Lung (tissue), 12 donors: ENCODE results near the gene PRMT7. TPM values are rescaled to one million over a fixed set of nuclear protein-coding genes. Genes with fewer than 3 reads are reported as not detected.
A peak's percentile ranks its signal among the peaks of the same experiment; 100 is the strongest.

Source experiments
- ATAC-seq: fragments of 200-7000 bp; cut with Tn5 transposase; one replicate; pipeline ENCODE4 v1.9.1; 2020; ENCODE audit warnings: moderate number of reproducible peaks; ENCODE audit not compliant: insufficient read depth, low FRiP score
- DNase-seq, 3 donors: peaks; one replicate each; pipeline ENCODE4 v3.0.0-alpha.2; 2013 to 2017
- H3K27ac ChIP-seq, 2 donors: one replicate each; pipeline ENCODE4 v1.5.1; 2013; ENCODE audit warnings: mild to moderate bottlenecking in 2 of 2, moderate library complexity in 2 of 2, control low read depth in 1 of 2, inconsistent platforms in 1 of 2, low read depth in 1 of 2, low read length in 1 of 2
- H3K27me3 ChIP-seq, 3 donors: one replicate each; pipeline ENCODE4 v1.5.1; 2013; ENCODE audit warnings: low read length in 2 of 3; ENCODE audit not compliant: control insufficient read depth in 3 of 3, insufficient read depth in 3 of 3
- H3K36me3 ChIP-seq, 4 donors: one replicate each; pipeline ENCODE4 v1.5.1; 2013; ENCODE audit warnings: low read length in 4 of 4, mild to moderate bottlenecking in 1 of 4, moderate library complexity in 1 of 4; ENCODE audit not compliant: control insufficient read depth in 4 of 4, insufficient read depth in 4 of 4
- H3K4me1 ChIP-seq, 5 donors: one replicate each; pipeline ENCODE4 v1.5.1; 2013; ENCODE audit warnings: low read length in 5 of 5, mild to moderate bottlenecking in 2 of 5, moderate library complexity in 1 of 5; ENCODE audit not compliant: control insufficient read depth in 5 of 5, insufficient read depth in 5 of 5
- H3K4me3 ChIP-seq: one replicate; pipeline ENCODE4 v1.5.1; 2013; ENCODE audit warnings: mild to moderate bottlenecking, control low read depth, moderate library complexity
- H3K9ac ChIP-seq, 2 donors: one replicate each; pipeline ENCODE4 v1.5.1; 2013; ENCODE audit warnings: low read length in 2 of 2, control low read depth in 1 of 2; ENCODE audit not compliant: insufficient read depth in 1 of 2
- H3K9me3 ChIP-seq, 4 donors: one replicate each; pipeline ENCODE4 v1.5.1; 2013; ENCODE audit warnings: low read length in 3 of 4, mild to moderate bottlenecking in 1 of 4, moderate library complexity in 1 of 4; ENCODE audit not compliant: control insufficient read depth in 4 of 4, insufficient read depth in 3 of 4
- WGBS, 2 donors: extraction: QIAGEN DNeasy Blood & Tissue Kit; methylation state at CpG; one replicate each; pipeline ENCODE4 v1.1.7; 2013; 5-methylcytosine and 5-hydroxymethylcytosine counted together
- polyA plus RNA-seq, 2 donors: library from polyadenylated mRNA; stranded (reverse); fragments of 200-250 nt; gene quantifications; one replicate each; pipeline ENCODE4 v1.2.1, GENCODE V29; 2013
- total RNA-seq, 2 donors: library from RNA; depleted of rRNA in 1 of 2; stranded (reverse); fragments of >200 nt in 1 of 2; gene quantifications; one replicate each; pipeline ENCODE4 v1.2.1, GENCODE V29; 2014 to 2021
- TF ChIP-seq, protein P1 (sequence below): IDR thresholded peaks from 2 replicates; pipeline ENCODE4 v1.5.1; 2012; ENCODE audit warnings: mild to moderate bottlenecking; ENCODE audit errors: control extremely low read depth, extremely low read depth
- donor health status: control.
- donor health status: control.
- donor health status: Bipolar disorder and iron deficiency.
- donor health status: healthy.
- donor health status: DM: yes; HTN: yes; CAD: no.

PRMT7 gene
- total and polyA plus RNA-seq, 4 donors, result 20.3 to 55.5 (median 38.4) TPM

DNA sequence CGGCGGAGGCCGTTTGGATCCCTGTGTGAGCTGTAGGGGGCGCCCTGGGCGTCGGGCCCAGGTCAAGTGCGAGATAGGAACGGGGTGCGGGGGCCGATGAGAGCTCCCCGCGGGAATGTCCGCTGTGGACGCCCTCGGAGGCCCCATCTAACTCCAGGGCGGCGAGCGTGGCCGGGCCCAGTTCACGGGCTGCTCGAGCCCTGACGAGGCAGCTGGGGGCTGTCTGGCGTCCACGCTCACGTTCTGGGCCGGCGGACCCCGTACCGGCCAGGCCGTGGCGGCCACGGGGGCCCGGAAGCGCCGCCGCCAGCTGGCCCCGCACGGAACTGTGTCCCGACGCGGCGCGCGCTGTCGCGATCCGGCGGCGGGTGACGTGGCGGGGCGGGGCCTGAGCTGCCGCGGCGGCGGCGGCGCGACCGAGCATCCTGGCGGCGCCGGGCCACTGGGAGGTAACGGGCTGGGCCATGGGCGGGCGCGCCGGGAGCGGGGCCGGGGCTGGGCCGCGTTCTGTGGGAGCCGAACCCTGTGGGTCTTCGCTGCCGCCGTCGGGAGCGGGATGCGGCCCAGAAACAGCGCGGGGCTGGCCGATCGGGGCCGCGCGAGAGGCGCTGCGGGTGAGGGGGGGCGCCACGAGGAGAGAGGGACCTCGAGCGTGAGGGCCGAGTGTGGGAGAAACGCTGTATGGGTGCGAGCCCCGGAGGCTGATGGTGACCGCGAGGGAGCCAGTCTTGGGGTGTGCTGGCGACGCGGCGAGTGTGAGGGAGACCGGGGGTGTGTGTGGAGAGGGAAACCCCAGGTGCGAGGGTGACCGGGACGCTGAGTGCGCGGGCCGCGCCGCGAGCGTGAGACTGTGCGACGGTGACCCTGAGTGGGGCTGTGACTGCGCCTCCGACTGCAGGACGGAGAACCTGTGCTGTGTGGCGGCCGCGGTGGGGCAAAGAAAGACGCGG is 46.4 kb upstream of the PRMT7 start, which contains the start of gene SLC7A6:
SLC7A6 (plus strand) TSS at position 399 of the 950 bp plus-strand sequence. CDS start 10,201 bp downstream, outside the sequence.
- ATAC-seq (peak; percentile 79), DNase-seq (peak; percentile 49 to 71 (median 59))
- Histone ChIP-seq H3K36me3 (peaks cover 0 to 12% (median 1%) of the 10 kb centered on the region in 4 donors), H3K4me1 (peaks cover 0 to 17% (median 5%) of the 10 kb centered on the region in 5 donors), H3K27ac (peak within 1 kb of the TSS; percentile 99), H3K9ac (peak within 1 kb of the TSS; percentile 28 to 53), H3K9me3 (no peaks in the 10 kb centered on the region), H3K27me3 (no peaks in the 10 kb centered on the region), H3K4me3 (peak within 1 kb of the TSS; percentile 68)
- TF ChIP-seq, protein P1, sequence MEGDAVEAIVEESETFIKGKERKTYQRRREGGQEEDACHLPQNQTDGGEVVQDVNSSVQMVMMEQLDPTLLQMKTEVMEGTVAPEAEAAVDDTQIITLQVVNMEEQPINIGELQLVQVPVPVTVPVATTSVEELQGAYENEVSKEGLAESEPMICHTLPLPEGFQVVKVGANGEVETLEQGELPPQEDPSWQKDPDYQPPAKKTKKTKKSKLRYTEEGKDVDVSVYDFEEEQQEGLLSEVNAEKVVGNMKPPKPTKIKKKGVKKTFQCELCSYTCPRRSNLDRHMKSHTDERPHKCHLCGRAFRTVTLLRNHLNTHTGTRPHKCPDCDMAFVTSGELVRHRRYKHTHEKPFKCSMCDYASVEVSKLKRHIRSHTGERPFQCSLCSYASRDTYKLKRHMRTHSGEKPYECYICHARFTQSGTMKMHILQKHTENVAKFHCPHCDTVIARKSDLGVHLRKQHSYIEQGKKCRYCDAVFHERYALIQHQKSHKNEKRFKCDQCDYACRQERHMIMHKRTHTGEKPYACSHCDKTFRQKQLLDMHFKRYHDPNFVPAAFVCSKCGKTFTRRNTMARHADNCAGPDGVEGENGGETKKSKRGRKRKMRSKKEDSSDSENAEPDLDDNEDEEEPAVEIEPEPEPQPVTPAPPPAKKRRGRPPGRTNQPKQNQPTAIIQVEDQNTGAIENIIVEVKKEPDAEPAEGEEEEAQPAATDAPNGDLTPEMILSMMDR, result no peak
- WGBS, 2 donors, result 0 to 1% methylated on average over 81 to 123 of the region's 123 CpGs

DNA sequence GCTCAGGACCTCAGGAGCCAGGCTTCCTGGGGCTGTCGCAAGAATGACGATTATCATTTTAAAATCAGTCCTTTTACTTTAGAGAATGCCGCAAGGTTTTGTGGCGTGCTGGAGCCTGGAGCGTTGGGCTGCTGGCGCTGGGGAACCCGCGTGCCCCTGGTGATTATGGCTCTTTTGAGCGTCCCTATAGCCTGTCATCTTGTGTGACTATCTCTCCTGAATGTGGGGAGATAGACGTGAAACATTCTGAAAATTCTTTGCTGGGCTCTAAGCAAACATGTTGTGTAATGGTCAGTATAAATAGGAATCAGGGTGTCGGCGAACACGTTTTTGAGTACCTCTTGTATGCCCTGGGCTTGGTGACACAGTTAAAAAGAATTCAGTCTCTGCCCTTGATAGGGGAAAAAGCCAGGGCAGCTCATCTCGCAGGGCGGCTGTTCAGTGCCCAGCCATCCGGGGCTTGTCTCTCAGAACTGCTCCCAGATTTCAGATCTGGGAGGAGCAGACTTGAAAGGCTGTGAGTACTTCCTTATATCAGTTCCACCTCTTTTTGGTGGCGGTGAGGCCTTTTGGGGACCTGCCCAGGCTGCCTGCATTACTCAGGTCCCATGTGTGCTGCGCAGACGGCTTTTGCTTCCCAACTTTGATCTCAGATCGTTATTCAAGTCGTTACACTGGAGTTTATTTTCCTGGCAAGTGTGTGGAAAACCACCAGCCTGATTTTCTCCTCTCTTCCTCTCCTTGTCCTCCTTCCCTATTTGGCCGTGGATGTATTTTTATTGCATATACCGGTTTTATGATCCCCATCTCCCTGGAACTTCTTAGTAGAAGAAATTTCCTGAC is 45.5 kb upstream of the PRMT7 start:
- peaks cover 0 to 17% (median 5%) of the 10 kb centered on the region in 5 donors for H3K4me1 ChIP-seq
- 4 to 5% methylated on average over 23 of the region's 23 CpGs for WGBS, 2 donors

DNA sequence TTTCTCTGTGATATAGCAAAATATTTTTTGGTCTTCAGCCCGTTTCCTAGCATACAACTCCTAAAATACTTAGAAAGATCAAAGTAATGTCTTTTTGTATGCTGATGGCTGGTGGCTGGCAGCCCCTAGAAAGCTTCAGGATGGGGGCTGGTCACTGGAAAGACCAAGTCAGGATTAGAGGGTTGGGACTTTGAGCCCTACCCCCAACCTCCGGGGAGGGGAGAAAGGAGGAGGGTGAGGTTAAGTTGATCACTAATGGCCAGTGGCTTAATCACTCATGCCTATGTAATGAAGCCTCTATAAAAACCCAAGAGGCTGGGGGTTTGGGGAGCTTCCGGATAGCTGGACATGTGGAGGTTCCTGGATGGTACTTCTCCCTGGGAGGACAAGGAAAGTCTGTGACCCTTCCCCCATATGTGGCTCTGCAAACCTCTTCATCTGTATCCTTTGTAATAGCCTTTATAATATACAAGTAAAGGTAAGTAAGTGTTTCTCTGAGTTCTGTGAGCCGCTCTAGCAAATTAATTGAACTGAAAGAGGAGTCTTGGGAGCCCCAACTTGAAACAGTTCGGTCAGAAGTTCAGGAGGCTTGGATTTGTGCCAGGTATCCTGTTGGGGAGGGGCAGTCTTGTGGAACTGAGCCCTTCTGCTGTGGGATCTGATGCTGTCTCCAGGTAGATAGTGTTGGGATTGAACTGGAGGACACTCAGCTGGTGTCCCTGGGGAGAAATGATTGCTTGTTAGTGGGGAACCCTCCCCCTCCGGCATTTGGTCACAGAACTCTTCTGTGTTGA is 43.0 kb upstream of the PRMT7 start:
- Histone ChIP-seq H3K36me3 (peaks cover 0 to 4% (median 0%) of the 10 kb centered on the region in 4 donors), H3K9ac (no peak overlapping the region), H3K27ac (peak overlapping the region in 1 of 2 donors; percentile 55), H3K4me1 (peaks cover 0 to 27% (median 7%) of the 10 kb centered on the region in 5 donors), H3K27me3 (no peaks in the 10 kb centered on the region), H3K9me3 (no peaks in the 10 kb centered on the region), H3K4me3 (no peak overlapping the region)
- TF ChIP-seq, protein P1, result no peak
- peak in 1 of 3 donors; percentile 37 for DNase-seq
- no peak for ATAC-seq
- 75 to 80% methylated on average over 6 of the region's 6 CpGs for WGBS, 2 donors

More for the DNA sequence above, 45.5 kb upstream of the PRMT7 start:
- Histone ChIP-seq H3K9ac (peak overlapping the region; percentile 28 to 53), H3K27ac (peak overlapping the region; percentile 99), H3K36me3 (peaks cover 0 to 3% (median 1%) of the 10 kb centered on the region in 4 donors), H3K27me3 (no peaks in the 10 kb centered on the region), H3K9me3 (no peaks in the 10 kb centered on the region), H3K4me3 (peak overlapping the region; percentile 68)
- peak; percentile 45 to 52 (median 51) for DNase-seq
- TF ChIP-seq, protein P1, result no peak
- ATAC-seq, result peak; percentile 51
